Amygdala (tissue), 56 donors: ENCODE measurements around the gene DPT.
"Not testable (repeated sequence)": the region's sequence is repeated elsewhere in the genome, so short reads cannot be mapped to it uniquely, and the experiment has no call there.

Source experiments
- DNase-seq, 56 donors: peaks; one replicate each; lab custom pipeline; 2025; lab: John Stamatoyannopoulos, UW

Gene DPT

DNA sequence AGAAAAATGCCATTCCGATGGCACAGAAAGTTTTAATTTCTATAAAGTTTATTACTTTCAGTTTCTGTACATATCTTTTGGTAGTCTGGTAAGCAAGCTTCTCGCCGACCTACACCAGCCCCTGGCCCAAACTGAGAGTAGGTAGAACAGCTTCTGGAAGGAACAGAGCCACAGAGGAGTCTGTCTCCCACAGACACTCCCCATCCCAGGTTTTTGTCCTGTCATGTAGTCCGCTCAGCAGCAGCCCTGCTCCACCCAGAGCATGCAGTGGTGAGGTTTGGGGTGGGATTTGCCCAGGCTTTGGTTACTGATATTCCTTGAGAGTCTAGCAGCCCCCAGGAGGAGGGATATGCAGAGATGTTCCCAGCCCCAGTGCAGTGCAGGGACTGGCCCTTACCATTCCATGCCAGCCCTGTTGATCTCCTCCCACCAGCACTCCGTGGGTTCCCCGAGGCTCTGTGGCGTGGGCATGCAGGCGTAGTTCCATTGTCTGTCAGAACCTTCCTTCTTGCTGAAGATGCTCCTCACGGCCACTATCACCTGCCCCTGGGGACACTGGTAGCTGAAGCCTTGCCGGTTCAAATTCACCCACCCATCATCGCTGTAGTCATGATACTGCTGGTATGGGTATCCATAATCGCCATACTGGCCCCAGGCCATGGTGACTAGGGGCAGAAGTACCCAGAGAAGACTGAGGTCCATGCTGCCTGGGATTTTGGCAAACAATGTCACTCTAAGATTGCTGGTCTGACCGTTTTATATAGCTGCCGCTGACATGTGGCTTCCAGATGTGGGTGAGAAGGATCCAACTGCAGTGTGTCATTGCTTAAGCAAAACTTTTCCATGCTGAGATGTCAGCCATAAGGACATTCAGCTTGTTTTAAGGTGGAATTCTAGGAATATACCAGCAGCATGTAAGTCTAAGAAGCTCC lies at the start of gene DPT:
TSS of gene DPT (minus strand) at position 734 of the 932 bp plus-strand sequence. CDS start at position 702, 32 bp downstream.
- no peak for DNase-seq

DNA sequence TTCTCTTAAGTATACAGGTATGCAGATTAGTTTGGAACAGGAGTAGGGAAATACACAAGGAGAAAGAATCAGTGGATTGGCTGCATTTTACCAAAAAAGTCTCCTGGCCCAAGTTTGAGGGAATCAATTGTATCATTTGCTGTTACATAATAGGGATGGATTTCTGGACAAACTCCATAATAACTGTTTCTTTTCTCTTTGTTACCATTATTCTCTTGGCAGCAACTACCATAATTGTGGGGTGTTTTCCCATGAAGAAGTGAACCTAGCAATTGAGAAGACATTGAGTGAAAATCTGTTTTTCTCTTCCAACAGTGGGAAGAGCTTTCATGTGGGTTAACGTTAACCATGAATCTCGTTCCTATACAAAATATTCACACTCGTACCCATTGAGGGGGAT lies 46.4 kb upstream of the DPT start:
- DNase-seq = no peak

DNA sequence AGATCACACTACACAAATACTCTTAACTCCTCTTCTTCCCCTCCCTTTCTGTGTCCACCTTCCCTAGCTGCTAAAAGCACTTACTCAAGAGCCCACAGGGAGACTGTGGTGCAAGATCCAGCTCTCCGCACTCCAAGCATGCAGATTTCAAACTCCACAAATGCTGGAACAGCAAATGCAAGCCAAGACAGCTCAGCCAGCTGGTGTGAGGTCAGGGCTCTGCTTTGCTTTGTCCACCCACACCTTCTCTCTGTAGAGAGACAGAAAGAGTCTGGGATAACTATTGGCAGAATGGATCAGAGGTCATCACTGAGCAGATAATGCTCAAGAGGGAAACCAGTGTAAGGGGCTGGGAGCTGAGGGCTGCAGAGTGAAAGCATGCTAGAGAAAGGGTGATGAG lies 45.2 kb upstream of the DPT start:
- no peak for DNase-seq

DNA sequence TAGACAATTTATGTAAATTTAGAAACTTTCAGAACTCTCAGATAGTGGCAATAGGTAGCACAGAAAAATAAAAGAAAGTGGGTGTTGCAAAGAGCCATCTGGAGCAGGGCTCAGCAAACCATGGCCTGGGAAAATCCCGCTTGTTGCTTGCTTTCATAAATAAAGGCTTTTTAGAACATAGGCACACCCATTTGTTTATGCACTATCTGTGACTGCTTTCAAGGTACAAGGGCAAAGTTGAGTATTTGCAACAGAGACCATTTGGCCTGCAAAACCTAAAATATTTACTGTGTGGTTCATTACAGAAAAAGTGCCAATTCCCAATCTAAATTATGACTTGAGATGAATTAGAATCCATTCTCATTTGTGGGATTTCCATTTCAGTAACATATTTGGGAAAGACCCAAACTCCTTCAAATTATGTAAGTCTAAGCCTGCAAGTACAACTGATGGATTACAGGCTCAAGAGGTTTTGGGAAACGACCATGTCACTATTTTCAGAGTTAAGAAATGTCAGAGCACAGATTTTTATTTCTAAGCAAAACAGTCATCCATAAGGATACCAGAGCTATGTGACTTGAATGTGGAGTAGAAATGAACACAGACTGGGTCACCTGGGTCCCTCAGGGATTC lies 43.5 kb upstream of the DPT start:
- peak in 1 of 56 donors; percentile 2 for DNase-seq

DNA sequence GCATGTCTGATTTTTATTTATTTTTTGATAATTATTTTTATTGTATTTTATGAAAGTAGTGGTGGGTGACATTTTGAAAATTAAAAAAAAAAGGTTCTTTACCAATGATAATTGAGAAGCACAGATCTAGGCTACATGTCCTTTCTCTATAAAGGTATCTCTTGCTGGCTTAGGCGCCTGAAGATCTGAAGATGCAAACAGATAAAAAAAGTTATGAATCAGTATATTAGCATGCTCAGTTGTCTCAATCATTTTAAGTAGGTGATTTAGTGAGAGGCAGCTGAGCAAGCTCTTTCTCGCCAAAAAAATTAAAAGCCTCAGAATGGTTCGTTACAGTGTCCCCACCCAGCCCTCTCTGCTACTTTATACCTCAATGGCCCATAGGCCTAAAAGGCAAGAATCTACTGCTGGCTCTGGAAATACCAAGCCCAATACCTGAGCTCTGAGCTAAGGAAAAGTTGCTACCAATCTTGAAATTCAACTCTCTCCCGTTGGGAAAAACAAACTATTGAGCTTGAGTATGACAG lies 42.2 kb upstream of the DPT start:
- no peak for DNase-seq

DNA sequence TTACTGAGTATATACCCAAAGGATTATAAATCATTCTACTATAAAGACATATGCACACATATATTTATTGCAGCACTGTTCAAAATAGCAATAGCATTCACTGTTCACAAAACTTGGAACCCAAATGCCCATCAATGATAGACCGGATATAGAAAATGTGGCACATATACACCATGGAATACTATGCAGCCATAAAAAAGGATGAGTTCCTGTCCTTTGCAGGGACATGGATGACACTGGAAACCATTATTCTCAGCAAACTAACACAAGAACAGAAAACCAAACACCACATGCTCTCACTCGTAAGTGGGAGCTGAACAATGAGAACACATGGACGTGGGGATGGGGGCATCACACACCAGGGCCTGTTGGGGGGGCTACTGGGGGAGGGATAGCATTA lies 40.9 kb upstream of the DPT start:
- DNase-seq = not testable (repeated sequence)

DNA sequence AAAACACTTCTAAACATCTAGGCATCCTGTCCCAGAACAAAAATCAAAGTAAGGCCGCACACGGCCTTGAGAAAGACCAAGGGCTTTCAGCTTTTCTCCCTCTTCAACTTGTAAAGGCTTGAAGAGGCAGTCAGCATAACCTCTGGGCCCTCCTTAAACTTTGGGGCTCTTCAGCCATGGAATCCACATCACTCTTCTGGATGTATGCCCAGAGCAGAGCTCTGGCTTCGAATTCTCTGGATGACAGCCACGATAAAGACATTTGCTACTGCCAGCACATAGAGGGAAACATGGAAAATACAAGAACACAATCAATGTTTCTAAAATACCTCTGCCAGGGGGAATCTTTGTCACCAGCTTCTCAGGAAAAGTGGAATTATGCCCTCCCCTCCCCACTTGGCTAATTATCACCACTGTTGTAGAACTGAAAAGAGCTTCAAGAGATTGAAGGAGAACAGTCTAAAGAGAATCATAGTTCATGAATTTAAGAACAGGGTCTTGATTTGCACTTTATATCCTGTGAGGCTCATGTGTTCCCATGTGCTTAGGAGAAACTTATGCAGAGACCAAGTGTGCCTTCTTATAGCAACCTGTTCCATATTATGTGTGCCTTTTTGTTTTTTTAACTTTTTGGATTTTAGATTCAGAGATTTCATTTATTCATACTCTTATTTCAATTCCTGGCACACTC lies 39.0 kb upstream of the DPT start:
- DNase-seq = peak in 6 of 56 donors; percentile 2 to 26 (median 13)

DNA sequence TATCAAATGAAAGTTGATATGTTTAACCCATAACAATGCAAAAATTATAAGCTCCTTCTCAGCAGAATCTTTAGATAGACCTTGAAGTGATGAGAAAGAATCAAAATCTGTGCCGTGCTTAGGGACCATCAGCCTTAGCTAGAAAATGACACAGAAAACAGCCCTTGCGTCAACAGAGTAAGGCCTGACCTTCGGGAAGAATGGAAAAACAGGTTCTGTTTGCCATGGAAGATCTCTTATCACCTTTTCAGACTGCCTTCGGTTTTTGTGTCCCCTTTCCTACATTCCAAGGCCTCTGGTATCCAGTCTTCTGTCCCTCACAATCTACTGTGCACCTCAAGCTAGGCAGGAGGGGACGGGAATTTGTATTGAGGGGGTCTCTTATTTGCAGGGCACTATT lies 37.6 kb upstream of the DPT start:
- no peak for DNase-seq

DNA sequence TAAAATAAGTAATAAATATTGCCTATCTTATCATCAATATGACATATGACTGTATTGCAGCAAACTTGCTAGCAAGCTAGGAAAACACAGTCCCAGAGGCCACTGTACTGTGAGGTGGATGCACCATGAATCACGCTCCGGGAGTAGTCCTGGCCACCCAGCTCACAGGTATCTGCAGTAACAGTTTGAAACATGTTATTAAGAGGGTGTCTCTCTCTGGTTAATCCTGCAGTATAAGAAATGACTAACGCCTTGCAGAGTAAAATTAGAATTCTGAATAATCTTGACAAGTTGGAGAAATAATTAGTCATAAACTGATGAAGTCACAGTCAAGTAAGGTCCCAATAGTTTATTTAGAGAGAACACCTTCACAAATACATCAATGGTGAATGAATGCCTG lies 34.0 kb upstream of the DPT start:
- peak in 3 of 56 donors; percentile 2 to 12 (median 6) for DNase-seq

DNA sequence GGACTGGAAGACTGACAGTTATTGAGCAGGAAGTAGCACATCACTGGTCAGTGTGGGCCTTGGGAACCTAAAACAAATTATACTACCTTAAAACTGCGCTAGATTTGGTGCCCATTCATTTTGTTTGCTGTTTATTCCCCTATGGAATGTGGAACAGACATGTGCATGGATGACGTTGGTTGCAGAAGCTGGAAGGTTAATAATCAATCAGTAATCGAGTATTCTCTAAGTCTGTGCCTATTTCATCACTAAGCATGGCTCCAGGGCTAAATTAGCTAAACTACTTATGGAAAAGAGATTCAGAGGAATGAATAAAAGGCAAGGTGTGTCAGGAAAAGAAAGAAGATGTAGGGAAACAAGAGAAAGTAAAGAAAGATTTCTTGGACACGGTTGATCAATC lies 33.5 kb upstream of the DPT start:
- DNase-seq = no peak

DNA sequence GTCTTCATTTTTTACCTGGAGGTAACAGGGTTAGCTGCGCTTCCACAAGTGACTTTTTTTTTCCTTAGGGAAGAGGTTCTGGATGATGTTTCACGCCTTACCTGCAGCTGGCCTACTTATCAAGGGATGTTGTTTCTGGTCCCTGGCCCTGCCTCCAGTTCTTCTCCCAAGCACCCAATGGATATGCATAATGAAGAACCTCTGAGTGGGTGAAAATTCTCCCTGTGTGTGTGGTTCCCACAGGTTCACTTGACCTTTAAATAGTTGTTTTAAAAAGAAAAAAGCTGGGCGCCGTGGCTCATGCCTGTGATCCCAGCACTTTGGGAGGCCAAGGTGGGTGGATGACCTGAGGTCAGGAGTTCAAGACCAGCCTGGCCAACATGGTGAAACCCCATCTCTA lies 31.8 kb upstream of the DPT start:
- DNase-seq = no peak

DNA sequence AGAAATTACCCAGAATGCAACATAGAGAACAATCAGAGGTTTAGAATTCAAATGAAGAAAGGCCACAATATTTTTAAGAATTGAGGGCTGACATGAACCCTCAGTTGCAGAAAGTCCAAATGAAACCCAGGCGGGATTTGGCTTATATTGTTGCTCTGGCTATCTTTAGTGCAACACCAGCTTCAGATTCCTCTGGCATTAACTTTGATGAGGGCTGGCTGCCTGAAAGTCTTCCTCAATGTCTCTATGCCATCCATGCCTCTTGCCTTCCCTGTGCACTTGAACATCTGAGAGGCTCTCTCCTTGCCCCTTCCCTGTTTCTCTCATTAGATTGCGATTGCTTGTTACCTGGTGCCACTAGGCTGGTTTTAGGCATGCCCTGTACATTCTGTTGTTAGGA lies 31.2 kb upstream of the DPT start:
- no peak for DNase-seq

DNA sequence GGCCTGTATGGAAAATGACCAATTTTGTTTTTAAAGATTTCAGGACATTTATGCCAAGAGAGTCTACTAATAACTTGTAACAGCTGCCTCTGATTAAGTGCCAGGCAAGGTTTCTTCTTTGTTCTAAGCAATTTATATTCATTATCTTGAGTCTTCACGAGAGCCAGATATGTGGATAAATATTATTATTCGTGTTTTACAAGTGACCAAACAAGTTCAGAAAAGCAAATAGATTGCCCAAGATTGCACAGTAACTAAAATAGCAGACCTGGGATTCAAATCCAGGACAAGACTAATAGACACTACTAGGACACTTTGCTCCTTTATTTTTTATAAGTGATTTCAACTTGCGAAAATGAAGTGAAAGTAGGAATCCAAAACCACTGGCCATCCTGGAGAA lies 30.1 kb upstream of the DPT start:
- DNase-seq = no peak

DNA sequence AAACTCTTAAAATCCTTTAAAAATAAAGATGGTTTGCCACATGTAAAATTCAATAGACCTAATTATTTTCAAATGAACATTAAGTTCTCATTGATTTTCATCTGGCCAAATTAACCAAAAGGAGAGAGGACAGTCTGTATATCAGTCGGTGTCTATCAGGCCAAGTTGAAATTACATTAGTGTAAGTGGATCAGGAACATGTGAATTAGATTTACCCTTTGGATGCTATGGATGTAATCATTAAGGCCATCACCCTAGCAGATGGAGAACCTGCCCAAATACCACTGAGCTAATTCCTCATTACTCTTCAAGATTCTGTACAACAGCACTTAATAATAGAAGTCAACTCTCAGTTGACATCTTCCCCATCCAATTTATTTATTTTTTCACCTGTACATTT lies 29.5 kb upstream of the DPT start:
- DNase-seq = no peak

DNA sequence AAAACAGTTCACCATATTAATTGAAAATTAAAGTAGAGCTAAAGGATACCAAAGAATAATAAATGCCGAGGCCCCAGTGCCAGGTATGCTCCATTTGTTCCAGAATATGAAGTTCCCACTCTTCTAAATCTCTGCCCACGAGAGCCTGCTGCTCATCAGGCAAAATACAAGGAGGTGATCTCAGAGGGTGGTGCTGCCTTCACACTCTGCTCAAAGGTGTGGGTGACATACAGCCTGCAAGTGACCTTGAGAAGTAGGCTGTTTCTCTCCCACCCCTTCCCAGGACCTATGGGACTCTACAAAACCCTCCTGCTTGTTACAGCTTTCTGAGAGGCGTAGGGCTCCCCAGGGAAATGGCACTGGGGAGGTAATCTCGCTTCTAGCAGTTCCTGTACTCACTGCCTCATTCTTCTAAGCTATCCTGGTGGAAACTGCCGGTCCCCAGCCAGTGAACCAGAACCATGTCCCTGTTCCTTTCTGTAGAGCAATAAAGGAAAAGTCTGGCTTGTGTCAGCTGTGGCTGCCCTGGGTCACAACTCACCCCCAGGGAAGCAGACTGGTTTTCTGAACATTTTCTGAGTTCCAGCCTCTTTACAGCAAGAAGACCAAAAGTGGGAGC lies 26.9 kb upstream of the DPT start:
- no peak for DNase-seq

DNA sequence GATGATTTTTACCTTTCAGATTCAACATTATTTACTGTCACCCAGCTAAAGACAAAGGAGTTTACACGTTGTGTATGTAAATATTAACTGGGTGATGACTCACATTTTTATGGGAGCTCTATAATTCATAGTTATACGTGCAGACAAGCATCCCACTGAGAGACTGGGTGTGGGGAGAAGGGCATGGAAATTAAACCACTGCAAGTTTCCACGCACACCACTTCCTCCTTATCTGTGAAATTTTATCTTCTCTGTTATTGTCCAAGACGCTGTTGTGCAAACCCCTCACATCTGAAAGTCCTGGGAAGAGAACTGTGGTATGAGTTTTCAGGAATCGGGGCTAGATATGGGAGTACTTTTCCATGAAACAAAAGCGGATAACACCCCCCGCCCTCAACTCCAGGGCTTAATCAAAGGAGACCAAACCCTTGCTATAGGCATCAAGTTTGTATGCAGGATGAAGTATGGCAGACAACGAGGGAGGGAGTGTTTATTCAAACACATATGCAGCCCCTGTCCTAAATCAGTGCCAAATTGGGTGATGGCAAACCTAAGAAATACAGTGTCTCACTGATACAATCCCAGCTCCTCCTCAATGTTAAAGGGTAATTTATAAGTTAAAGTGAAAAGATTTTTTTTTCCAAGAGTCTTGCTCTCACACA lies 23.3 kb upstream of the DPT start:
- no peak for DNase-seq

DNA sequence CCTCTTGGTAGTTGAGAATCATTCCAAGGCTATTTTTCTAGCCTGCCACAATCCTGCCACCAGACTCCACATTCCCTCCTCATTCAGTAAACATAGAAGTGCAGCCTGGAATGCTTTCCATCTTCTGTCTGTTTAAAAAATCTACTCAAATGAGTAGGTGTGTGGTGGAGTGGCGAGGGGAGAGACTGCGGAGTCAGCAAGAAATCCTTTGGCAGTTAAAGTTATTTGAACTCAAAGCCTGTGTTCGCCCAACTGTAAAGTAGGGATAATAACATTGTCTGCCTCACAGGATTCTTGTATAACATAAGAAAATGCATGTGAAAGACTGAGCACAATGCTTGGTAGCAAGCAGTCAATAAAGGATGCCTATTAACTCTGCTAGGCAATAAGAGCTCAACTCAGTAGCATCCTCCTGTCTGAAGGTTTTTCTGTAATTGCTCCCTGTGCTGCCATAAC lies 22.2 kb upstream of the DPT start:
- no peak for DNase-seq

DNA sequence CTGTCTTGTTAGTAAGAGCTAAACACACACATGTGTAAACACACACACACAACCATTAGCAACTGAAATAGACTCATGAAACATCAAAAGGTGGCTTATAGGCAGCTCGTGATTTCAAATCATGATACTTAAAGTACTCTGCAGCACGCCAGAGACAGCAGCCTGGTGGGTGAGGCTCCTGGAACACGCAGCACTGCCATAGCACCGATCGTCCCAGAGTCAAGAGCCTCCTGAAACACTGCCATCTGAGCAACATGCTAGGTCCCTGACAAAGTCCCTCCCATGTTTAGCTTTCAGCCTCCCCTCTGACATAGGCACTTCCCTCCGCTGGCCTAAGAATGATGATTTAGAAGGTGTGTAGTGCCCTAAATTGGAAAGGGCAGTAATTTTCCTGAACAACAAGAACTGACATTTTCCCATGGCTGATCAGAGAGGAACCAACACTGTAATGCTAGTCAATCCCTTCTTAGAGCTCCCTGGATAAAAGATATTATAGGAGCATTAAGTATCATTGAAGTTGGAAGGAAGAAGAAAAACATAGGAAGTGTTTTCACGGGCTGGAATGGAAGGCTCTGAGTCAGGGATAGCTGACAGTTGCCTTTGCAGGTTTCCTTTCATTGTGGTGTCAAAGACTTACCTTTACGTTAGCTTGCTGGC lies 14.1 kb upstream of the DPT start:
- no peak for DNase-seq

DNA sequence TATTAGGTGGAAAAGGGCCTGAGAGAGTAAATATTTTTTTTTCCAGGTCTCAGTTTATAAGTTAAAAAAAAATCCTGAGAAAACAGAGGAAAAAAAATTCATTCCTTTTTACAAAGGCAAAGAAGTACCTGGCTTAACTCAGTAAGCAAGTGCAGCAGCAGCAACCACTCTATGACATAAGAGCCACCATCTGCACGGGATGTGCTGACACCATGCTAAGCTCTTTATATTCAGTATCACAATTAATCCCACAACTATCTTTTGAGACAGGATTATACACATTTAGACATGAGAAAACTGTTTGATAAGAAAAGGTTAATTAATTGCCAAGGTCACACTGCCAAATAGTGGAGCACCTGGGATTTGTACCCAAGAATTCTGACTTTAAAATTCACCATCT lies 13.4 kb upstream of the DPT start:
- DNase-seq = no peak

DNA sequence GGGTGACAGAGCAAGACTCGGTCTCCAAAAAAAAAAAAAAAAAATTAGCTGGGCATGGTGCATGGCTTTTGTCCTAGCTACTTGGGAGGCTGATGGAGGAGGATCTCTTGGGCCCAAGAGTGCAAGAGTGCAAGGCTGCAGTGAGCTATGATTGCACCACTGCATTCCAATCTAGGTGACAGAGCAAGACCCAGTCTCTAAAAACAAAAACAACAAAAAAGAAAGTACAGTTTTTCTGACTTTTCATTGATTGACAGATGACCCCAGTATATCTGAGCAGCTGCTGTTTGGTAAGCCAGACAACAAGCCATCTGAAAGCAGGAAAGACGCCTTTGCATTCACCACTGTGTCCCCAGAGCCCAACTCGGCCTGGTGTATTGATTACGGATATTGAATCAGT lies 10.9 kb upstream of the DPT start:
- DNase-seq = no peak
